Fibroblast of skin of right biceps (primary cell): ENCODE measurements around the gene MCFD2.
"Not testable (repeated sequence)": the region's sequence is repeated elsewhere in the genome, so short reads cannot be mapped to it uniquely, and the experiment has no call there.

Experiments
- DNase-seq: peaks from one replicate; pipeline ENCODE4 v3.0.0-alpha.2; 2013

MCFD2 gene

GRCh38 chr2:46900381-46900780 is 15.2 kb downstream of the MCFD2 start:
- no peak for DNase-seq

GRCh38 chr2:46899053-46899452 is 16.6 kb downstream of the MCFD2 start:
- no peak for DNase-seq

GRCh38 chr2:46898024-46898423 is 17.6 kb downstream of the MCFD2 start:
- DNase-seq = no peak

GRCh38 chr2:46893269-46893939 is 22.2 kb downstream of the MCFD2 start:
- peak; percentile 57 for DNase-seq

GRCh38 chr2:46891956-46892553 is 23.6 kb downstream of the MCFD2 start:
- DNase-seq = no peak

- DNase-seq = no peak
Observed at GRCh38 chr2:46888421-46888952, 27.1 kb downstream of the MCFD2 start.

GRCh38 chr2:46887028-46887885 is 28.3 kb downstream of the MCFD2 start:
- DNase-seq = peak; percentile 81

- no peak for DNase-seq
Observed at GRCh38 chr2:46886268-46887027, 29.2 kb downstream of the MCFD2 start.

GRCh38 chr2:46885376-46885775 is 30.2 kb downstream of the MCFD2 start:
- DNase-seq = peak; percentile 78

GRCh38 chr2:46879511-46879910 is 36.1 kb downstream of the MCFD2 start:
- DNase-seq = no peak

- DNase-seq = no peak
Observed at GRCh38 chr2:46878886-46879285, 36.7 kb downstream of the MCFD2 start.

- DNase-seq = no peak
Observed at GRCh38 chr2:46878240-46878877, 37.2 kb downstream of the MCFD2 start.

- DNase-seq = no peak
Observed at GRCh38 chr2:46877619-46878113, 37.9 kb downstream of the MCFD2 start.

GRCh38 chr2:46876741-46877384 is 38.7 kb downstream of the MCFD2 start:
- peak; percentile 88 for DNase-seq

- not testable (repeated sequence) for DNase-seq
Observed at GRCh38 chr2:46875962-46876689, 39.5 kb downstream of the MCFD2 start.

- no peak for DNase-seq
Observed at GRCh38 chr2:46875226-46875899, 40.2 kb downstream of the MCFD2 start.

GRCh38 chr2:46874236-46874929 is 41.2 kb downstream of the MCFD2 start:
- no peak for DNase-seq

GRCh38 chr2:46873604-46874068 is 42.0 kb downstream of the MCFD2 start:
- DNase-seq = no peak

GRCh38 chr2:46872902-46873603 is 42.6 kb downstream of the MCFD2 start:
- peak; percentile 99 for DNase-seq
